ENCODE data around the gene EBI3. TPM values are rescaled to one million over a fixed set of nuclear protein-coding genes. Genes with fewer than 3 reads are reported as not detected.
A peak's percentile ranks its signal among the peaks of the same experiment; 100 is the strongest.

Gene EBI3
- total and polyA plus RNA-seq, 11 donors = 0.27 to 5.6 (median 0.88) TPM

DNA sequence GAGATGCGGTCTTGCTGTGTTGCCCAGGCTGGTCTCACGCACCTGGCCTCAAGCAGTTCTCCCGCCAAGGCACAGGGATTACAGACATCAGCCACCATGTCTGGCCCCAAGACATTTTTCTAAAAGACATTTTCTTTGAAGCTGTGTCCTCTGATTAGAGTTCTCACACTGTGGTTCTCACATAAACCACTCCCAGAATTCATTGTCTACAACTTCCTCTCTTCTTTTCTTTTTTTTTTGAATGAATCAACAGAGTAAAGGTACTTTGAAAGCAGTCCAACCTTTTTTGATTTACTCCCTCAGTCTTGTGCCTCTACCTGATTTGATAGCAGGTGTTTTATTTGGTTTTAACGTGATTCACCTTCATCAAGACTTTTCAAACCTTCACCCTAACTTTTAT lies 35.5 kb downstream of the EBI3 start:
- no peak for DNase-seq
- no peak for ATAC-seq
- no peak overlapping the region for H3K27ac ChIP-seq
- TF ChIP-seq POLR2A (IDR thresholded peaks at IDR 0.05) = no peak
- TF ChIP-seq, protein P1, sequence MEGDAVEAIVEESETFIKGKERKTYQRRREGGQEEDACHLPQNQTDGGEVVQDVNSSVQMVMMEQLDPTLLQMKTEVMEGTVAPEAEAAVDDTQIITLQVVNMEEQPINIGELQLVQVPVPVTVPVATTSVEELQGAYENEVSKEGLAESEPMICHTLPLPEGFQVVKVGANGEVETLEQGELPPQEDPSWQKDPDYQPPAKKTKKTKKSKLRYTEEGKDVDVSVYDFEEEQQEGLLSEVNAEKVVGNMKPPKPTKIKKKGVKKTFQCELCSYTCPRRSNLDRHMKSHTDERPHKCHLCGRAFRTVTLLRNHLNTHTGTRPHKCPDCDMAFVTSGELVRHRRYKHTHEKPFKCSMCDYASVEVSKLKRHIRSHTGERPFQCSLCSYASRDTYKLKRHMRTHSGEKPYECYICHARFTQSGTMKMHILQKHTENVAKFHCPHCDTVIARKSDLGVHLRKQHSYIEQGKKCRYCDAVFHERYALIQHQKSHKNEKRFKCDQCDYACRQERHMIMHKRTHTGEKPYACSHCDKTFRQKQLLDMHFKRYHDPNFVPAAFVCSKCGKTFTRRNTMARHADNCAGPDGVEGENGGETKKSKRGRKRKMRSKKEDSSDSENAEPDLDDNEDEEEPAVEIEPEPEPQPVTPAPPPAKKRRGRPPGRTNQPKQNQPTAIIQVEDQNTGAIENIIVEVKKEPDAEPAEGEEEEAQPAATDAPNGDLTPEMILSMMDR (IDR thresholded peaks at IDR 0.05) = no peak
- intact Hi-C loops (cut with DNase I) = loop anchor here (5.0 to 10.0 kb wide), 6 partner anchors 60 to 260 kb away; partner anchors contain the start of genes CHAF1A (in 3 of the 10) and SH3GL1 (in 3 of the 10)
- WGBS, 4 donors = 77 to 89% (median 82%) methylated on average over 4 of the region's 4 CpGs
- H3K27me3 ChIP-seq = no peaks in the 10 kb centered on the region
- peaks cover 0 to 7% (median 0%) of the 10 kb centered on the region in 12 donors for H3K4me1 ChIP-seq
- H3K4me3 ChIP-seq = no peak overlapping the region
- H3K9me3 ChIP-seq = no peaks in the 10 kb centered on the region
- H3K36me3 ChIP-seq = peaks cover 0 to 98% (median 86%) of the 10 kb centered on the region in 9 donors

DNA sequence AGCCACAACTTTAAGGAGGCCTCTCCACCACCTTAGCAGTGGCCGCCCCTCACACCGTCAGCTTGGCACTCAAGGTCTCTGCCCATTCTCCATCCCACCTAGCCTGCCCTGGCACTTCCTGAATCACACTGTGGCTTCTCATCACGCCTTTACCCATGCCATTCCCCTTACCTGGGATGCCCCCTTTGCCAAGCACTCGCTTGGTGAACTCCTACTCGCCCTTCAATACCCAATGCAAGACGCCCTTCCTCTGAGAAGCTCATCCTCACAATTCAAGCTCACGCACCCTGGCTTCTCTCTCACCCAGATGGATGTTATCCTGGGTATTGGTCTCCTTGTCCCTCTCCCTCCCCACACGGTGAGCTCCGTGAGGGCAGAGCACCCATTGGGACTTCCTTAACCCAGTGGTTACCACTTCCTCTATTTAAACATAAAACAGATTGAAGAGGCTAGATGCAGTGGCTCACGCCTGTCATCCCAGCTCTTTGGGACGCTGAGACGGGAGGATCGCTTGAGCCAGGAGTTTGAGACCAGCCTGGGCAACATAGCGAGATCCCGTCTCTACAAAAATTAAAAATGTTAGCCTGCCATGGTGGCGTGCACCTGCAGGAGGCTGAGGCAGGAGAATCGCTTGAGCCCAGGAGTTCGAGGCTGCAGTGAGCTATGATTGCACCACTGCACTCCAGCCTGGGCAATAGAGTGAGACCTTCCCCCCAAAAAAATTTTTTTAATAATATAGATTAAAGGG lies 37.1 kb downstream of the EBI3 start:
- intact Hi-C loops (cut with DNase I) = loop anchor here (2.0 to 10.0 kb wide), 7 partner anchors 58 to 258 kb away; partner anchors contain the start of genes CHAF1A (in 3 of the 10) and SH3GL1 (in 3 of the 10)
- ATAC-seq (no peak), DNase-seq (no peak)
- H3K4me1 ChIP-seq = peaks cover 0 to 7% (median 0%) of the 10 kb centered on the region in 12 donors
- no peaks in the 10 kb centered on the region for H3K27me3 ChIP-seq
- peaks cover 0 to 95% (median 77%) of the 10 kb centered on the region in 9 donors for H3K36me3 ChIP-seq
- H3K27ac ChIP-seq = no peak overlapping the region
- 86 to 94% (median 93%) methylated on average over 18 of the region's 18 CpGs for WGBS, 4 donors
- no peak for TF ChIP-seq POLR2A (IDR thresholded peaks at IDR 0.05)
- TF ChIP-seq, protein P1 (IDR thresholded peaks at IDR 0.05) = no peak
- no peak overlapping the region for H3K4me3 ChIP-seq
- H3K9me3 ChIP-seq = no peaks in the 10 kb centered on the region

GRCh38 chr19:4267101-4267900 lies 38.0 kb downstream of the EBI3 start:
- Histone ChIP-seq H3K9me3 (peaks cover 0 to 6% (median 0%) of the 10 kb centered on the region in 12 donors), H3K4me3 (no peak overlapping the region), H3K27ac (no peak overlapping the region), H3K36me3 (peaks cover 0 to 94% (median 72%) of the 10 kb centered on the region in 9 donors), H3K27me3 (no peaks in the 10 kb centered on the region), H3K4me1 (peaks cover 0 to 7% (median 0%) of the 10 kb centered on the region in 12 donors)
- intact Hi-C loops (cut with DNase I) = loop anchor here (2.0 to 10.0 kb wide), 7 partner anchors 58 to 258 kb away; partner anchors contain the start of genes CHAF1A (in 3 of the 10) and SH3GL1 (in 3 of the 10)
- peak in 3 of 5 donors; percentile 34 to 60 (median 43) for DNase-seq
- 45 to 53% (median 46%) methylated on average over 21 of the region's 21 CpGs for WGBS, 4 donors
- TF ChIP-seq, protein P1 (IDR thresholded peaks at IDR 0.05) = peak; percentile 75 to 92 (median 84)
- no peak for TF ChIP-seq POLR2A (IDR thresholded peaks at IDR 0.05)
- ATAC-seq = peak in 3 of 4 donors; percentile 56 to 78 (median 72)

All from heart left ventricle (tissue), 16 donors.